ENCODE data around the gene TTC28.
"Not testable (repeated sequence)": the region's sequence is repeated elsewhere in the genome, so short reads cannot be mapped to it uniquely, and the experiment has no call there.

TTC28 gene

GRCh38 chr22:28570696-28571373 lies 108.8 kb downstream of the TTC28 start:
- WGBS (ENCODE audit: extremely low coverage, insufficient coverage, low lambda C conversion rate), result no CpG with 5 or more reads among the region's 3 CpGs
- no peak overlapping the region for H3K9ac ChIP-seq (ENCODE audit: low read length)
- H4K5ac ChIP-seq (ENCODE audit: low read length), result no peak overlapping the region
- no peak overlapping the region for H3K4me3 ChIP-seq (ENCODE audit: low read length)
- no peak overlapping the region for H3K23ac ChIP-seq (ENCODE audit: low read length)
- no peaks in the 10 kb centered on the region for H3K36me3 ChIP-seq (ENCODE audit: control insufficient read depth, insufficient read depth, low read length)
- no peak overlapping the region for H2BK15ac ChIP-seq (replicated peaks; ENCODE audit: low read depth)
- no peak overlapping the region for H3K4me2 ChIP-seq (ENCODE audit: low read length)
- no peaks in the 10 kb centered on the region for H3K79me1 ChIP-seq (ENCODE audit: low read length)
- no peak overlapping the region for H2BK5ac ChIP-seq (ENCODE audit: low read length)
- H3K4me1 ChIP-seq (ENCODE audit: control insufficient read depth, low read depth, low read length), result no peaks in the 10 kb centered on the region
- H3K56ac ChIP-seq (ENCODE audit: low read length), result no peak overlapping the region
- no peaks in the 10 kb centered on the region for H3K79me2 ChIP-seq (ENCODE audit: control insufficient read depth, insufficient read depth, low read length)
- H3K18ac ChIP-seq (ENCODE audit: low read length), result no peak overlapping the region
- H2BK120ac ChIP-seq (ENCODE audit: low read depth, low read length), result no peak overlapping the region
- no peak overlapping the region for H3K4ac ChIP-seq (ENCODE audit: low read depth, low read length)
- no peak overlapping the region for H4K8ac ChIP-seq (ENCODE audit: low read depth, low read length)
- no peaks in the 10 kb centered on the region for H3K27me3 ChIP-seq (ENCODE audit: insufficient read depth, low read length, poor library complexity)
- no peak for DNase-seq
- no peak overlapping the region for H2AK5ac ChIP-seq (ENCODE audit: low read length)
- H3K27ac ChIP-seq (ENCODE audit: low read depth, low read length), result no peak overlapping the region

GRCh38 chr22:28568974-28569373 lies 110.7 kb downstream of the TTC28 start:
- H3K4me1 ChIP-seq (ENCODE audit: control insufficient read depth, low read depth, low read length); H3K4me2 ChIP-seq (ENCODE audit: low read length); H3K27me3 ChIP-seq (ENCODE audit: insufficient read depth, low read length, poor library complexity); DNase-seq; H3K36me3 ChIP-seq (ENCODE audit: control insufficient read depth, insufficient read depth, low read length); H3K9ac ChIP-seq (ENCODE audit: low read length); H3K27ac ChIP-seq (ENCODE audit: low read depth, low read length); H3K56ac ChIP-seq (ENCODE audit: low read length); H3K79me2 ChIP-seq (ENCODE audit: control insufficient read depth, insufficient read depth, low read length); H2BK5ac ChIP-seq (ENCODE audit: low read length); H4K8ac ChIP-seq (ENCODE audit: low read depth, low read length); H3K18ac ChIP-seq (ENCODE audit: low read length); H3K4ac ChIP-seq (ENCODE audit: low read depth, low read length); H2AK5ac ChIP-seq (ENCODE audit: low read length); H4K5ac ChIP-seq (ENCODE audit: low read length); H3K4me3 ChIP-seq (ENCODE audit: low read length); H2BK120ac ChIP-seq (ENCODE audit: low read depth, low read length); H2BK15ac ChIP-seq (replicated peaks; ENCODE audit: low read depth); H3K23ac ChIP-seq (ENCODE audit: low read length); H3K79me1 ChIP-seq (ENCODE audit: low read length): not testable (repeated sequence)
- no CpG with 5 or more reads among the region's 3 CpGs for WGBS (ENCODE audit: extremely low coverage, insufficient coverage, low lambda C conversion rate)

- no peak overlapping the region for H3K23ac ChIP-seq (ENCODE audit: low read length)
- no peak overlapping the region for H3K56ac ChIP-seq (ENCODE audit: low read length)
- H2AK5ac ChIP-seq (ENCODE audit: low read length), result no peak overlapping the region
- H3K4me1 ChIP-seq (ENCODE audit: control insufficient read depth, low read depth, low read length), result no peaks in the 10 kb centered on the region
- no peak overlapping the region for H3K4me2 ChIP-seq (ENCODE audit: low read length)
- H3K9ac ChIP-seq (ENCODE audit: low read length), result no peak overlapping the region
- H3K4me3 ChIP-seq (ENCODE audit: low read length), result no peak overlapping the region
- H2BK15ac ChIP-seq (replicated peaks; ENCODE audit: low read depth), result no peak overlapping the region
- H4K5ac ChIP-seq (ENCODE audit: low read length), result no peak overlapping the region
- H4K8ac ChIP-seq (ENCODE audit: low read depth, low read length), result no peak overlapping the region
- DNase-seq, result no peak
- no peak overlapping the region for H3K4ac ChIP-seq (ENCODE audit: low read depth, low read length)
- no peaks in the 10 kb centered on the region for H3K27me3 ChIP-seq (ENCODE audit: insufficient read depth, low read length, poor library complexity)
- no peaks in the 10 kb centered on the region for H3K36me3 ChIP-seq (ENCODE audit: control insufficient read depth, insufficient read depth, low read length)
- H3K79me2 ChIP-seq (ENCODE audit: control insufficient read depth, insufficient read depth, low read length), result no peaks in the 10 kb centered on the region
- no peak overlapping the region for H3K27ac ChIP-seq (ENCODE audit: low read depth, low read length)
- no peak overlapping the region for H3K18ac ChIP-seq (ENCODE audit: low read length)
- H2BK120ac ChIP-seq (ENCODE audit: low read depth, low read length), result no peak overlapping the region
- H3K79me1 ChIP-seq (ENCODE audit: low read length), result no peaks in the 10 kb centered on the region
- H2BK5ac ChIP-seq (ENCODE audit: low read length), result no peak overlapping the region
These were observed 111.5 kb downstream of the TTC28 start for GRCh38 chr22:28568099-28568498.

- not testable (repeated sequence) for H3K4me3 ChIP-seq (ENCODE audit: low read length); H4K8ac ChIP-seq (ENCODE audit: low read depth, low read length); H3K18ac ChIP-seq (ENCODE audit: low read length); H2AK5ac ChIP-seq (ENCODE audit: low read length); H2BK5ac ChIP-seq (ENCODE audit: low read length); H3K79me2 ChIP-seq (ENCODE audit: control insufficient read depth, insufficient read depth, low read length); H3K56ac ChIP-seq (ENCODE audit: low read length); H2BK120ac ChIP-seq (ENCODE audit: low read depth, low read length); H3K27ac ChIP-seq (ENCODE audit: low read depth, low read length); DNase-seq; H4K5ac ChIP-seq (ENCODE audit: low read length); H3K27me3 ChIP-seq (ENCODE audit: insufficient read depth, low read length, poor library complexity); H3K4ac ChIP-seq (ENCODE audit: low read depth, low read length); H3K9ac ChIP-seq (ENCODE audit: low read length); H3K4me2 ChIP-seq (ENCODE audit: low read length); H3K4me1 ChIP-seq (ENCODE audit: control insufficient read depth, low read depth, low read length); H2BK15ac ChIP-seq (replicated peaks; ENCODE audit: low read depth); H3K23ac ChIP-seq (ENCODE audit: low read length); H3K79me1 ChIP-seq (ENCODE audit: low read length); H3K36me3 ChIP-seq (ENCODE audit: control insufficient read depth, insufficient read depth, low read length)
- 100% methylated on average over 1 of the region's 12 CpGs for WGBS (ENCODE audit: extremely low coverage, insufficient coverage, low lambda C conversion rate)
These were observed 112.6 kb downstream of the TTC28 start for GRCh38 chr22:28566920-28567499.

- H3K27ac ChIP-seq (ENCODE audit: low read depth, low read length), result no peak overlapping the region
- H3K23ac ChIP-seq (ENCODE audit: low read length), result no peak overlapping the region
- no peak overlapping the region for H3K56ac ChIP-seq (ENCODE audit: low read length)
- no peak overlapping the region for H2AK5ac ChIP-seq (ENCODE audit: low read length)
- H3K9ac ChIP-seq (ENCODE audit: low read length), result no peak overlapping the region
- H4K8ac ChIP-seq (ENCODE audit: low read depth, low read length), result no peak overlapping the region
- H2BK5ac ChIP-seq (ENCODE audit: low read length), result no peak overlapping the region
- no peak overlapping the region for H3K4ac ChIP-seq (ENCODE audit: low read depth, low read length)
- no peak overlapping the region for H4K5ac ChIP-seq (ENCODE audit: low read length)
- DNase-seq, result no peak
- H3K4me2 ChIP-seq (ENCODE audit: low read length), result no peak overlapping the region
- H3K18ac ChIP-seq (ENCODE audit: low read length), result no peak overlapping the region
- H3K79me1 ChIP-seq (ENCODE audit: low read length), result no peaks in the 10 kb centered on the region
- H3K4me1 ChIP-seq (ENCODE audit: control insufficient read depth, low read depth, low read length), result no peaks in the 10 kb centered on the region
- no peaks in the 10 kb centered on the region for H3K27me3 ChIP-seq (ENCODE audit: insufficient read depth, low read length, poor library complexity)
- no peak overlapping the region for H2BK120ac ChIP-seq (ENCODE audit: low read depth, low read length)
- no peak overlapping the region for H2BK15ac ChIP-seq (replicated peaks; ENCODE audit: low read depth)
- H3K36me3 ChIP-seq (ENCODE audit: control insufficient read depth, insufficient read depth, low read length), result no peaks in the 10 kb centered on the region
- WGBS (ENCODE audit: extremely low coverage, insufficient coverage, low lambda C conversion rate), result no CpG with 5 or more reads among the region's 2 CpGs
- H3K79me2 ChIP-seq (ENCODE audit: control insufficient read depth, insufficient read depth, low read length), result no peaks in the 10 kb centered on the region
- H3K4me3 ChIP-seq (ENCODE audit: low read length), result no peak overlapping the region
These were observed 116.0 kb downstream of the TTC28 start for GRCh38 chr22:28563636-28564035.

GRCh38 chr22:28562324-28562723 lies 117.3 kb downstream of the TTC28 start:
- no peak for DNase-seq
- H3K79me2 ChIP-seq (ENCODE audit: control insufficient read depth, insufficient read depth, low read length), result no peaks in the 10 kb centered on the region
- no peak overlapping the region for H2BK15ac ChIP-seq (replicated peaks; ENCODE audit: low read depth)
- H3K4me3 ChIP-seq (ENCODE audit: low read length), result no peak overlapping the region
- H3K4ac ChIP-seq (ENCODE audit: low read depth, low read length), result no peak overlapping the region
- no peak overlapping the region for H4K5ac ChIP-seq (ENCODE audit: low read length)
- no peaks in the 10 kb centered on the region for H3K27me3 ChIP-seq (ENCODE audit: insufficient read depth, low read length, poor library complexity)
- H2AK5ac ChIP-seq (ENCODE audit: low read length), result no peak overlapping the region
- no CpG with 5 or more reads among the region's 1 CpG for WGBS (ENCODE audit: extremely low coverage, insufficient coverage, low lambda C conversion rate)
- H3K27ac ChIP-seq (ENCODE audit: low read depth, low read length), result no peak overlapping the region
- no peak overlapping the region for H4K8ac ChIP-seq (ENCODE audit: low read depth, low read length)
- no peak overlapping the region for H2BK5ac ChIP-seq (ENCODE audit: low read length)
- H3K56ac ChIP-seq (ENCODE audit: low read length), result no peak overlapping the region
- no peak overlapping the region for H3K4me2 ChIP-seq (ENCODE audit: low read length)
- H2BK120ac ChIP-seq (ENCODE audit: low read depth, low read length), result no peak overlapping the region
- no peak overlapping the region for H3K18ac ChIP-seq (ENCODE audit: low read length)
- H3K4me1 ChIP-seq (ENCODE audit: control insufficient read depth, low read depth, low read length), result no peaks in the 10 kb centered on the region
- H3K9ac ChIP-seq (ENCODE audit: low read length), result no peak overlapping the region
- no peaks in the 10 kb centered on the region for H3K79me1 ChIP-seq (ENCODE audit: low read length)
- no peak overlapping the region for H3K23ac ChIP-seq (ENCODE audit: low read length)
- H3K36me3 ChIP-seq (ENCODE audit: control insufficient read depth, insufficient read depth, low read length), result no peaks in the 10 kb centered on the region

Measured in mesendoderm (in vitro differentiated cells).